ENCODE measurements around the gene SPINK7. TPM values are rescaled to one million over a fixed set of nuclear protein-coding genes. Genes with fewer than 3 reads are reported as not detected.

Gene SPINK7
- polyA plus RNA-seq, 1 of the 3 experiments (the other 2 are of a cell fraction): not detected

GRCh38 chr5:148343603-148344487 is 31.6 kb downstream of the SPINK7 start:
- Histone ChIP-seq H3K27me3 (ENCODE audit: insufficient read depth) (no peaks in the 10 kb centered on the region), H4K20me1 (ENCODE audit: insufficient read depth) (no peaks in the 10 kb centered on the region), H3K9me2 (no peaks in the 10 kb centered on the region), H3K4me1 (ENCODE audit: control insufficient read depth in 1 of 2, insufficient read depth in 2 of 2, low read depth in 1 of 2, low read length in 1 of 2) (no peaks in the 10 kb centered on the region), H3K9ac (no peak overlapping the region), H3K4me2 (no peak overlapping the region), H3K27ac (ENCODE audit: low read depth in 2 of 2, low read length in 1 of 2) (no peak overlapping the region), H3F3A (replicated peaks; ENCODE audit: insufficient read depth) (no peaks in the 10 kb centered on the region), H3K9me3 (no peaks in the 10 kb centered on the region), H3K4me3 (ENCODE audit: low read depth in 2 of 2, low read length in 1 of 2) (no peak overlapping the region), H2AFZ (ENCODE audit: low read depth) (no peak overlapping the region), H3K79me2 (ENCODE audit: insufficient read depth) (no peaks in the 10 kb centered on the region), H3K36me3 (replicated peaks in 1 of 2; ENCODE audit: control insufficient read depth in 1 of 2, insufficient read depth in 2 of 2, low read length in 1 of 2) (no peaks in the 10 kb centered on the region)
- TF ChIP-seq NRF1 (IDR thresholded peaks at IDR 0.05; ENCODE audit: low read depth, low read length) (no peak), CHD2 (IDR thresholded peaks at IDR 0.05; ENCODE audit: low read length, partially characterized antibody) (no peak), USF2 (IDR thresholded peaks at IDR 0.05; ENCODE audit: borderline replicate concordance, low read depth, low read length) (no peak), YY1 (IDR thresholded peaks at IDR 0.05; ENCODE audit: low read depth) (no peak), CTCF (IDR thresholded peaks at IDR 0.05) (no peak), ELF1 (IDR thresholded peaks at IDR 0.05) (no peak), SMC3 (IDR thresholded peaks at IDR 0.05; ENCODE audit: low read depth, low read length) (no peak), EZH2phosphoT487 (IDR thresholded peaks at IDR 0.05; ENCODE audit: borderline replicate concordance, low read depth) (no peak), GABPA (IDR thresholded peaks at IDR 0.05; ENCODE audit: low read depth) (no peak), SIN3A (IDR thresholded peaks at IDR 0.05; ENCODE audit: borderline replicate concordance, low read depth, low read length) (no peak), PBX3 (IDR thresholded peaks at IDR 0.05) (no peak), TAF1 (IDR thresholded peaks at IDR 0.05; ENCODE audit: borderline replicate concordance, low read depth, low read length) (no peak), MXI1 (IDR thresholded peaks at IDR 0.05; ENCODE audit: low read depth, low read length) (no peak), RFX5 (IDR thresholded peaks at IDR 0.05; ENCODE audit: low read length) (no peak), NFIC (IDR thresholded peaks at IDR 0.05; ENCODE audit: borderline replicate concordance) (no peak), EP300 (IDR thresholded peaks at IDR 0.05; ENCODE audit: borderline replicate concordance in 1 of 2, low read depth in 1 of 2, low read length in 1 of 2) (no peak), POLR2AphosphoS5 (IDR thresholded peaks at IDR 0.05; ENCODE audit: low read depth, low read length) (no peak)
- TF ChIP-seq, protein P1, sequence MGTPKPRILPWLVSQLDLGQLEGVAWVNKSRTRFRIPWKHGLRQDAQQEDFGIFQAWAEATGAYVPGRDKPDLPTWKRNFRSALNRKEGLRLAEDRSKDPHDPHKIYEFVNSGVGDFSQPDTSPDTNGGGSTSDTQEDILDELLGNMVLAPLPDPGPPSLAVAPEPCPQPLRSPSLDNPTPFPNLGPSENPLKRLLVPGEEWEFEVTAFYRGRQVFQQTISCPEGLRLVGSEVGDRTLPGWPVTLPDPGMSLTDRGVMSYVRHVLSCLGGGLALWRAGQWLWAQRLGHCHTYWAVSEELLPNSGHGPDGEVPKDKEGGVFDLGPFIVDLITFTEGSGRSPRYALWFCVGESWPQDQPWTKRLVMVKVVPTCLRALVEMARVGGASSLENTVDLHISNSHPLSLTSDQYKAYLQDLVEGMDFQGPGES (IDR thresholded peaks at IDR 0.05; ENCODE audit: low read depth, low read length): no peak
- TF ChIP-seq, protein P2, sequence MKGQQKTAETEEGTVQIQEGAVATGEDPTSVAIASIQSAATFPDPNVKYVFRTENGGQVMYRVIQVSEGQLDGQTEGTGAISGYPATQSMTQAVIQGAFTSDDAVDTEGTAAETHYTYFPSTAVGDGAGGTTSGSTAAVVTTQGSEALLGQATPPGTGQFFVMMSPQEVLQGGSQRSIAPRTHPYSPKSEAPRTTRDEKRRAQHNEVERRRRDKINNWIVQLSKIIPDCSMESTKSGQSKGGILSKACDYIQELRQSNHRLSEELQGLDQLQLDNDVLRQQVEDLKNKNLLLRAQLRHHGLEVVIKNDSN (IDR thresholded peaks at IDR 0.05; ENCODE audit: borderline replicate concordance, low read depth): no peak
- TF ChIP-seq, protein P3, sequence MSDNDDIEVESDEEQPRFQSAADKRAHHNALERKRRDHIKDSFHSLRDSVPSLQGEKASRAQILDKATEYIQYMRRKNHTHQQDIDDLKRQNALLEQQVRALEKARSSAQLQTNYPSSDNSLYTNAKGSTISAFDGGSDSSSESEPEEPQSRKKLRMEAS (IDR thresholded peaks at IDR 0.05; ENCODE audit: low read depth): no peak
- POLR2A ChIA-PET: no interaction called here
- CTCF ChIA-PET: no interaction called here
- no peak for DNase-seq
- WGBS (ENCODE audit: low lambda C conversion rate): 44% methylated on average over 7 of the region's 7 CpGs
